Measurements from ENCODE around the gene CST7.

Gene CST7

DNA sequence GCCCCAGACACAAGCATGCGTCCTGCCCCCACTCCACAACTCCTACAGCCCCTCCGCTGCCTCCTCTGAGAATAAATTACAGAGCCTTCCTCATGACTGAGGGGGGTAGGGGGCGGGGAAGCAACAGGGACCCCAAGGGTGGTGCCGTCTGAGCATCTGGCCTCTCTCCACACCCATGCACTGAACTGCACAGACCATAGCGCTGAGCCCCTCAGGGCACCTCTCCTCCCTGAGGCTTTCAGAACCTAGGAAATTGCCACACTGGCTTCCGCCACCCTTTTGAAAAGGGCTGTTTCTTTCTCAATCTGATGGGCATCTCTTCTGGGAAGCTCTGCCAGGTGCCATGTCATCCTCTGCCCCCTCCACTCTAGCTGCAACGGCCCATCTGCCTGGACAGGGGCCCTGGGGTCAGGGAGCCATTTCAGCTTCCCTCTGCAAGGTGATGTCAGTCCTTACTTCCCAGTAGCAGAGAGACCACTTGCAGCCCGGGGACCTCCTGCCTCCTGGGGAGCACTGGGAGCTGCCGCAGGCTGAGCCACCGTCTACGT lies 2.5 kb downstream of the CST7 start:
- H3K36me3 ChIP-seq (ENCODE audit: insufficient read depth, low read length), result no peaks in the 10 kb centered on the region
- no peak for TF ChIP-seq EZH2 (IDR thresholded peaks at IDR 0.05)
- no peak for TF ChIP-seq POLR2AphosphoS5 (IDR thresholded peaks at IDR 0.05; ENCODE audit: borderline replicate concordance, low read depth, low read length)
- no peak for TF ChIP-seq FOXP2 (optimal IDR thresholded peaks at IDR 0.05; ENCODE audit: control extremely low read depth, extremely low read length, insufficient read depth)
- no peak for DNase-seq (ENCODE audit: low read depth, low spot score)
- no peaks in the 10 kb centered on the region for H3K9me3 ChIP-seq (ENCODE audit: low read depth, low read length)
- no peak overlapping the region for H3K4me3 ChIP-seq
- H3K27ac ChIP-seq, result no peak overlapping the region
- H3K9ac ChIP-seq (ENCODE audit: insufficient read length), result no peak overlapping the region

- Histone ChIP-seq H3K4me3 (no peak overlapping the region), H3K9ac (ENCODE audit: insufficient read length) (no peak overlapping the region), H3K27ac (no peak overlapping the region), H3K36me3 (ENCODE audit: insufficient read depth, low read length) (no peaks in the 10 kb centered on the region), H3K9me3 (ENCODE audit: low read depth, low read length) (no peaks in the 10 kb centered on the region)
- DNase-seq (ENCODE audit: low read depth, low spot score), result no peak
- no peak for TF ChIP-seq EZH2 (IDR thresholded peaks at IDR 0.05)
- no peak for TF ChIP-seq FOXP2 (optimal IDR thresholded peaks at IDR 0.05; ENCODE audit: control extremely low read depth, extremely low read length, insufficient read depth)
- TF ChIP-seq POLR2AphosphoS5 (IDR thresholded peaks at IDR 0.05; ENCODE audit: borderline replicate concordance, low read depth, low read length), result no peak
These were observed 3.5 kb downstream of the CST7 start for GRCh38 chr20:24952376-24953208.

GRCh38 chr20:24953209-24953575 lies 4.1 kb downstream of the CST7 start:
- TF ChIP-seq POLR2AphosphoS5 (IDR thresholded peaks at IDR 0.05; ENCODE audit: borderline replicate concordance, low read depth, low read length), result no peak
- Histone ChIP-seq H3K9ac (ENCODE audit: insufficient read length) (no peak overlapping the region), H3K27ac (no peak overlapping the region), H3K36me3 (ENCODE audit: insufficient read depth, low read length) (no peaks in the 10 kb centered on the region), H3K9me3 (ENCODE audit: low read depth, low read length) (no peaks in the 10 kb centered on the region), H3K4me3 (no peak overlapping the region)
- no peak for DNase-seq (ENCODE audit: low read depth, low spot score)

GRCh38 chr20:24953621-24954133 lies 4.6 kb downstream of the CST7 start:
- TF ChIP-seq EZH2 (IDR thresholded peaks at IDR 0.05) (no peak), POLR2AphosphoS5 (IDR thresholded peaks at IDR 0.05; ENCODE audit: borderline replicate concordance, low read depth, low read length) (no peak), FOXP2 (optimal IDR thresholded peaks at IDR 0.05; ENCODE audit: control extremely low read depth, extremely low read length, insufficient read depth) (no peak)
- no peak overlapping the region for H3K27ac ChIP-seq
- H3K36me3 ChIP-seq (ENCODE audit: insufficient read depth, low read length), result no peaks in the 10 kb centered on the region
- H3K9me3 ChIP-seq (ENCODE audit: low read depth, low read length), result no peaks in the 10 kb centered on the region
- DNase-seq (ENCODE audit: low read depth, low spot score), result no peak
- no peak overlapping the region for H3K4me3 ChIP-seq
- no peak overlapping the region for H3K9ac ChIP-seq (ENCODE audit: insufficient read length)

- no peaks in the 10 kb centered on the region for H3K9me3 ChIP-seq (ENCODE audit: low read depth, low read length)
- TF ChIP-seq FOXP2 (optimal IDR thresholded peaks at IDR 0.05; ENCODE audit: control extremely low read depth, extremely low read length, insufficient read depth), result no peak
- TF ChIP-seq POLR2AphosphoS5 (IDR thresholded peaks at IDR 0.05; ENCODE audit: borderline replicate concordance, low read depth, low read length), result no peak
- no peak for TF ChIP-seq EZH2 (IDR thresholded peaks at IDR 0.05)
- no peak overlapping the region for H3K9ac ChIP-seq (ENCODE audit: insufficient read length)
- H3K36me3 ChIP-seq (ENCODE audit: insufficient read depth, low read length), result no peaks in the 10 kb centered on the region
- H3K4me3 ChIP-seq, result no peak overlapping the region
- DNase-seq (ENCODE audit: low read depth, low spot score), result no peak
- no peak overlapping the region for H3K27ac ChIP-seq
These were observed 5.1 kb downstream of the CST7 start for GRCh38 chr20:24954151-24954550.

GRCh38 chr20:24954566-24954965 lies 5.5 kb downstream of the CST7 start:
- Histone ChIP-seq H3K27ac (no peak overlapping the region), H3K9ac (ENCODE audit: insufficient read length) (no peak overlapping the region), H3K9me3 (ENCODE audit: low read depth, low read length) (no peaks in the 10 kb centered on the region), H3K36me3 (ENCODE audit: insufficient read depth, low read length) (no peaks in the 10 kb centered on the region), H3K4me3 (no peak overlapping the region)
- TF ChIP-seq FOXP2 (optimal IDR thresholded peaks at IDR 0.05; ENCODE audit: control extremely low read depth, extremely low read length, insufficient read depth), result no peak
- no peak for TF ChIP-seq EZH2 (IDR thresholded peaks at IDR 0.05)
- TF ChIP-seq POLR2AphosphoS5 (IDR thresholded peaks at IDR 0.05; ENCODE audit: borderline replicate concordance, low read depth, low read length), result no peak
- no peak for DNase-seq (ENCODE audit: low read depth, low spot score)

DNA sequence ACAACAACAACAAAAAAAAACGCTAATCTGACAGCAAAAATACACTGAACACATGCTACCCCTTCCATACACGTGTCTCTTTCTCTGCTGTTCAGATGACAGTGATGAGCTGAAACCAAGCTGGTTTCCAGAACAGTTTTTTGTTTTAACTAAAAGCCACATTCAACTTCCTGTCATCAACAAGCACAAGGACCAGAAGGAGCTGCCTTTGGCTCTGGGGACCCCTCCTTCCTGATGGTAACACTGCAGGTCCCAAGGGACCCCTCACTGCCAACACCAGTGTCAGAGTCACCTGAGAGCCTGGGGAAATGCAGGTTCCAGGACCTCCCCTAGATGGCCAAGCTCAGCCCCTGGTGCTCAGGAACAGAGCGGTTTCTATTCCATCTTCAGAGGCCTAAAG lies 6.0 kb downstream of the CST7 start:
- Histone ChIP-seq H3K36me3 (ENCODE audit: insufficient read depth, low read length) (no peaks in the 10 kb centered on the region), H3K9me3 (ENCODE audit: low read depth, low read length) (no peaks in the 10 kb centered on the region), H3K4me3 (no peak overlapping the region), H3K9ac (ENCODE audit: insufficient read length) (no peak overlapping the region), H3K27ac (no peak overlapping the region)
- TF ChIP-seq EZH2 (IDR thresholded peaks at IDR 0.05), result no peak
- no peak for TF ChIP-seq FOXP2 (optimal IDR thresholded peaks at IDR 0.05; ENCODE audit: control extremely low read depth, extremely low read length, insufficient read depth)
- TF ChIP-seq POLR2AphosphoS5 (IDR thresholded peaks at IDR 0.05; ENCODE audit: borderline replicate concordance, low read depth, low read length), result no peak
- no peak for DNase-seq (ENCODE audit: low read depth, low spot score)

DNA sequence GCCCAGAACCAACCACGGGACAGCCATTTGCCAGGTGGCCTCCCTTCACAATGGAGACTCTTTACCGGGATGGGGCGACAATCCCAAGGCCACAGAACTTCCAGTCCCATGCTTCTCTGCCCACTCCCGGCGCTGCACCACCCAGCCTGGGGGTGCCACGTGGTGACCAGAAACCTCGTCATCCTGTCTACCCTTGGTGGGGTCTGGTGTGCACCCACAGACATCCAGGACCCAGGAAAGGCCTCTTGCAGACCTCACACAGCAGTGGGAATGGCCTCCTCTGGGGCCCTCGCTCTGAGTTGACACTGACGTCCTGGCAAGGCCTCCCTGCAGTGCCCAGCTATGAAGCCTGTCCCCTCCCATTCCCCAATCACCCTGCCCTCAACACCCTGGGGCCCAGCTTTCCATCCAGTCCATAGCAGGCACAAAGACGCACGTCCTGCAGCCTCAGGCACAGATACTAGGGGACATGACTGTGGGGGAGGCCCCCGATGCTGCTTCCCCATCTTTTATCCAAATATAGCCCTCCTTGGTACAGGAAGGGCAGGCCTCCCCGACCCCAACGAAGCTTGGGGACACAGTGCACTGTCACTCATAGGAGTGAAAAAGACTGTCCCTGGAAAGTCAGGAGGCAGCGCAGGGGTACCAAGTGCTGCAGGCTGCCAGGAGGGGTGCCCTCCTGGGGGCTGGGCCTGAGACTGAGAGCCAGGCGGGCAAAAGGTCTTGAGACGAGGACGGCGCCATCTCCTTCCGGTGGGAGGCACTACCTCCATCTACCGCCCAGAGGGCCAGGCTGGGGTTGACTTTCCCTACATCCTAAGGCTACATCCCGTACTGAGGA lies 7.2 kb downstream of the CST7 start:
- Histone ChIP-seq H3K27ac (no peak overlapping the region), H3K36me3 (ENCODE audit: insufficient read depth, low read length) (no peaks in the 10 kb centered on the region), H3K9ac (ENCODE audit: insufficient read length) (no peak overlapping the region), H3K4me3 (no peak overlapping the region), H3K9me3 (ENCODE audit: low read depth, low read length) (no peaks in the 10 kb centered on the region)
- TF ChIP-seq EZH2 (IDR thresholded peaks at IDR 0.05) (no peak), POLR2AphosphoS5 (IDR thresholded peaks at IDR 0.05; ENCODE audit: borderline replicate concordance, low read depth, low read length) (no peak), FOXP2 (optimal IDR thresholded peaks at IDR 0.05; ENCODE audit: control extremely low read depth, extremely low read length, insufficient read depth) (no peak)
- no peak for DNase-seq (ENCODE audit: low read depth, low spot score)
